NCI-H2107 treated with DMSO at 0.1 percent for 48 hours (cell line): ENCODE results near the gene BAG3.
A peak's percentile ranks its signal among the peaks of the same experiment; 100 is the strongest.

Experiments used
- DNase-seq: peaks from one replicate; lab custom pipeline; 2025; ENCODE audit not compliant: unreplicated experiment; lab: John Stamatoyannopoulos, UW

BAG3 gene

DNA sequence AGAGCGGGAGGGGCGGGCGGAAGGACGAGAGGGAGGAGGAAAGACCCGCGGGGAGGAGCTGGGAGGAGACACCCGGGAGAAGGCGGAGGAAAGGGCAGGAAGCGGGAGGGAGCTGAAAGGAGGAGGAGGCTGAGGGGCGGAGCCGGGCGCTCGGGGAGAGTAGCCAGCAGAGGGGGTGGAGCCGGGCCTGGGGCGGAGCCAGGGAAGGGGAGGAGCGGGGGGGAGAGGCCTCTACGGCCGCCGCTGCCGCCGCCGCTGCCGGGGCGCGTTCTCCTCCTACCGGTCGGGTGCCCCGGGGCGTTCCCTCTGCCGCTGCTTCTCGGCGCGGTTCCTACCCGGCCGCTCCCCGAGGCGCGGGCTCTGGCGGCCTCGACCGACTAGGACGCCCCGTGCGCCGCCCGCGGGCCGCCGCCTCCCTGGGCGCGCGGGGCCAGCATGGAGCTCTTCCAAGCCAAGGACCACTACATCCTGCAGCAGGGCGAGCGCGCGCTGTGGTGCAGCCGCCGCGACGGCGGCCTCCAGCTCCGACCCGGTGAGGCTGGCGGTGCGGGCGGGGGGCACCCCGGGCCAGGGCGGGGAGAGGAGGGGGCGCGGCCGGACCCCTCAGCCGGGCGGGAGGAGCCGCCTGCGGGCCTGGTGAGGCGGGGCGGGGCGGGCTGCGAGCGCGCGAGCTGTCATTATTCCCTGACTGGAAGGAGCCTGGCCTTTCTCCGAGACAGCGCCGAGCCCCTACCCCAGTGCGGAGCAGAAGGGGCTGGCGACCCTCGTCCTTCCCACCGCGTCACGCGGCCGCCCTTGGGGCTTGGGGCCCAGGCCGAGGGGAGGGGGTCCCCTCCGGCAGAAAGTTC lies 74.9 kb downstream of the BAG3 start, which contains the start of gene INPP5F:
TSS of gene INPP5F (plus strand) at position 223 of the 848 bp plus-strand sequence. CDS start at position 436, 213 bp downstream.
- peak; percentile 90 for DNase-seq

DNA sequence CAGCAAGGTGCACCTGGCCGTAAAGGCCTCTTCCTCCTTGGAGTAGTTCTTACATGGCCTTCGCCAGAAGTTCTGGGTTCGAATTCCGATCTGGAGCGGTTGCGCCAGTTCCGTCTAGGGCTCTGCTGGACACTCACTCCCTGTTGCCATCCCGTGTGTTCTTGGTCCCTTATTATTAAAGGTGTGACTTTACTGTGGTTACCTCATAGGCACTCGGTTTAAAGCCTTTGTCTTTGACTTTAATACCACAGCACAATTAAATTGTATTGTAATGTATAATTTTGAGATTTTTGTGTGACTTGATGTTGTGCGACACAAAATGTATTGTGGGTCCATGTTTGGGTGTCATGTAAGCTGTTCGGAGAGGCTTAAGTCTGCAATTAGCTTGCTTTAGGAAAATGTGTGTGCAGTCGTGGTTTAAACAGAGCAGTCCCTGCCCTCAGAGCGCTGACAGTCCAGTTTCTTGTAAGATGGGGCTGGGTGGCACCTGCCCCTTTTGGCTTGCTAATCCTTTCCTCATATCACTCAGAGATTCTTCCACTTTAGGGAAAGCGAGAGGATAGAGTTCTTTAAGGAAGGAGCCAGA lies 75.6 kb downstream of the BAG3 start:
- DNase-seq: no peak
